Endothelial cell of umbilical vein (primary cell): ENCODE measurements around the gene LCAT.

Experiments used
- EZH2 ChIP-seq: IDR thresholded peaks from 2 replicates; pipeline ENCODE4 v1.6.1; 2012; ENCODE audit warnings: borderline replicate concordance, low read depth, mild to moderate bottlenecking, moderate library complexity, low read length, inconsistent platforms; ENCODE audit not compliant: severe bottlenecking
- FOS ChIP-seq: IDR thresholded peaks from 2 replicates; pipeline ENCODE4 v1.6.1; 2011; ENCODE audit warnings: mild to moderate bottlenecking, low read length, moderate library complexity, borderline replicate concordance; ENCODE audit not compliant: insufficient read depth
- GATA2 ChIP-seq: IDR thresholded peaks from 2 replicates; pipeline ENCODE4 v1.7.0; 2011; ENCODE audit warnings: low read depth, mild to moderate bottlenecking, moderate library complexity, mixed read lengths, low read length; ENCODE audit not compliant: insufficient read length, insufficient read depth
- MAX ChIP-seq: IDR thresholded peaks from 2 replicates; pipeline ENCODE4 v1.6.1; 2011; ENCODE audit not compliant: insufficient read depth, insufficient read length
- MYC ChIP-seq: IDR thresholded peaks from one replicate; pipeline ENCODE4 v1.6.1; 2011; ENCODE audit warnings: mild to moderate bottlenecking, low read depth, low read length
- POLR2A ChIP-seq: IDR thresholded peaks from 2 replicates; pipeline ENCODE4 v1.6.1; 2012; ENCODE audit warnings: low read depth, mild to moderate bottlenecking, control low read depth, low read length
- TF ChIP-seq, protein P1 (sequence below), 2 donors: IDR thresholded peaks; 1 replicate in 1 of 2; 2 replicates in 1 of 2; pipeline ENCODE4 v1.5.1; 2011; ENCODE audit warnings: low read length in 2 of 2, mild to moderate bottlenecking in 2 of 2, moderate library complexity in 2 of 2, control low read depth in 1 of 2, inconsistent platforms in 1 of 2, low read depth in 1 of 2; ENCODE audit not compliant: insufficient read depth in 1 of 2; ENCODE audit errors: extremely low read depth in 1 of 2

- TF ChIP-seq EZH2 (no peak), MAX (no peak), GATA2 (no peak), FOS (no peak), MYC (no peak), POLR2A (no peak)
- TF ChIP-seq, protein P1, sequence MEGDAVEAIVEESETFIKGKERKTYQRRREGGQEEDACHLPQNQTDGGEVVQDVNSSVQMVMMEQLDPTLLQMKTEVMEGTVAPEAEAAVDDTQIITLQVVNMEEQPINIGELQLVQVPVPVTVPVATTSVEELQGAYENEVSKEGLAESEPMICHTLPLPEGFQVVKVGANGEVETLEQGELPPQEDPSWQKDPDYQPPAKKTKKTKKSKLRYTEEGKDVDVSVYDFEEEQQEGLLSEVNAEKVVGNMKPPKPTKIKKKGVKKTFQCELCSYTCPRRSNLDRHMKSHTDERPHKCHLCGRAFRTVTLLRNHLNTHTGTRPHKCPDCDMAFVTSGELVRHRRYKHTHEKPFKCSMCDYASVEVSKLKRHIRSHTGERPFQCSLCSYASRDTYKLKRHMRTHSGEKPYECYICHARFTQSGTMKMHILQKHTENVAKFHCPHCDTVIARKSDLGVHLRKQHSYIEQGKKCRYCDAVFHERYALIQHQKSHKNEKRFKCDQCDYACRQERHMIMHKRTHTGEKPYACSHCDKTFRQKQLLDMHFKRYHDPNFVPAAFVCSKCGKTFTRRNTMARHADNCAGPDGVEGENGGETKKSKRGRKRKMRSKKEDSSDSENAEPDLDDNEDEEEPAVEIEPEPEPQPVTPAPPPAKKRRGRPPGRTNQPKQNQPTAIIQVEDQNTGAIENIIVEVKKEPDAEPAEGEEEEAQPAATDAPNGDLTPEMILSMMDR (IDR thresholded peaks at IDR 0.05; ENCODE audit: extremely low read depth in 1 of 2, insufficient read depth in 1 of 2, low read depth in 1 of 2, low read length in 2 of 2), result no peak
Observed at GRCh38 chr16:67939507-67940445, 4.1 kb downstream of the LCAT start.
